ENCODE data around the gene SYT14.

SYT14 gene

DNA sequence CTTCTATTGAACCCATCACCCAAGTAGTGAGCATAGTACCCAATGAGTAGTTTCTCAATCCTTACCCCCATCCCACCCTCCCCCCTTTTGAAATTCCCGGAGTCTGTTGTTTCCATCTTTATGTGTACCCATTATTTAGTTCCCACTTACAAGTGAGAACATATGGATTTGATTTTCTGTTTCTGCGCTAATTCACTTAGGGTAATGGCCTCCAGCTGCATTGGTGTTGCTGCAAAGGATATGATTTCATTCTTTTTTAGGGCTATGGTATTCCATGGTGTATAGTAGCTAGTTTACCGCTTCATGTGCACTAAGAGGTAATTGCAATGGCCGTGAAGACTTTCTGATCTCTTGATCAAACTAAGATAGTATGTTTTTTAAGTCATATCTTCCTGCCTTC lies 187.1 kb downstream of the SYT14 start:
- Histone ChIP-seq H3K9ac (ENCODE audit: low read depth, low read length, poor library complexity, severe bottlenecking) (no peak overlapping the region), H3K4me3 (ENCODE audit: low read length, poor library complexity, severe bottlenecking) (no peak overlapping the region), H4K20me1 (ENCODE audit: insufficient read depth, low read length, poor library complexity, severe bottlenecking) (no peaks in the 10 kb centered on the region), H3K4me1 (ENCODE audit: insufficient read depth, low read length, poor library complexity, severe bottlenecking) (no peaks in the 10 kb centered on the region), H3K4me2 (ENCODE audit: low read depth, low read length, poor library complexity, severe bottlenecking) (no peak overlapping the region), H2AFZ (ENCODE audit: low read length) (no peak overlapping the region), H3K9me3 (ENCODE audit: insufficient read depth, low read depth, low read length) (no peaks in the 10 kb centered on the region), H3K27me3 (ENCODE audit: insufficient read depth, low read length, poor library complexity, severe bottlenecking) (no peaks in the 10 kb centered on the region), H3K36me3 (ENCODE audit: insufficient read depth, low read length) (no peaks in the 10 kb centered on the region), H3F3A (ENCODE audit: low read depth) (no peaks in the 10 kb centered on the region), H3K9me2 (replicated peaks; ENCODE audit: low read depth, low read length) (no peaks in the 10 kb centered on the region), H3K79me2 (ENCODE audit: insufficient read depth, low read length) (no peaks in the 10 kb centered on the region)
- TF ChIP-seq CTCF (conservative IDR thresholded peaks at IDR 0.05; ENCODE audit: low read length) = no peak

DNA sequence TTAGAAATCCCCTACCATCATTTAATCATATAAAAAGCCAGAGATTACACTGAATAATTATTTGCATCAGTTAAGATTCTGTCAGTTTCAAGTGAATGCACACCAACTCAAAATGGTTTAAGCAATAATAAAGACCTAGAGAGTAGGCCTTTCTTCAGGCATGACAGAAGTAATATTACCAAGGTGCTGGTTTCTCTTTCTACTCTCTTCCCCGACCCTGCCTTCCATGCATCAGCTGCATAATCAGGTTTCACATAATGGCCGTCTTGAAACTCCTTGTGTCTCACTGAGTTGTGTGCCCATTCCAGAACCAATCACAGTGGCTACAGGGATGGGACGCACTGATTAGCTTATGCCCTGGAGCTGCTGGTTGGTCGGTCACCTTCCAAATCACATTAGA lies 191.1 kb downstream of the SYT14 start:
- Histone ChIP-seq H3K9me3 (ENCODE audit: insufficient read depth, low read depth, low read length) (no peaks in the 10 kb centered on the region), H4K20me1 (ENCODE audit: insufficient read depth, low read length, poor library complexity, severe bottlenecking) (no peaks in the 10 kb centered on the region), H3K9ac (ENCODE audit: low read depth, low read length, poor library complexity, severe bottlenecking) (no peak overlapping the region), H3K27me3 (ENCODE audit: insufficient read depth, low read length, poor library complexity, severe bottlenecking) (no peaks in the 10 kb centered on the region), H3K9me2 (replicated peaks; ENCODE audit: low read depth, low read length) (no peaks in the 10 kb centered on the region), H3K36me3 (ENCODE audit: insufficient read depth, low read length) (no peaks in the 10 kb centered on the region), H3F3A (ENCODE audit: low read depth) (no peaks in the 10 kb centered on the region), H3K4me1 (ENCODE audit: insufficient read depth, low read length, poor library complexity, severe bottlenecking) (no peaks in the 10 kb centered on the region), H3K79me2 (ENCODE audit: insufficient read depth, low read length) (no peaks in the 10 kb centered on the region), H3K4me3 (ENCODE audit: low read length, poor library complexity, severe bottlenecking) (no peak overlapping the region), H3K4me2 (ENCODE audit: low read depth, low read length, poor library complexity, severe bottlenecking) (no peak overlapping the region), H2AFZ (ENCODE audit: low read length) (no peak overlapping the region)
- TF ChIP-seq CTCF (conservative IDR thresholded peaks at IDR 0.05; ENCODE audit: low read length) (no peak), EZH2phosphoT487 (IDR thresholded peaks at IDR 0.05; ENCODE audit: borderline replicate concordance) (no peak)

- Histone ChIP-seq H3K4me3 (ENCODE audit: low read length, poor library complexity, severe bottlenecking) (no peak overlapping the region), H4K20me1 (ENCODE audit: insufficient read depth, low read length, poor library complexity, severe bottlenecking) (no peaks in the 10 kb centered on the region), H3K36me3 (ENCODE audit: insufficient read depth, low read length) (no peaks in the 10 kb centered on the region), H3F3A (ENCODE audit: low read depth) (no peaks in the 10 kb centered on the region), H3K9ac (ENCODE audit: low read depth, low read length, poor library complexity, severe bottlenecking) (no peak overlapping the region), H3K79me2 (ENCODE audit: insufficient read depth, low read length) (no peaks in the 10 kb centered on the region), H2AFZ (ENCODE audit: low read length) (no peak overlapping the region), H3K9me2 (replicated peaks; ENCODE audit: low read depth, low read length) (no peaks in the 10 kb centered on the region), H3K4me2 (ENCODE audit: low read depth, low read length, poor library complexity, severe bottlenecking) (no peak overlapping the region), H3K9me3 (ENCODE audit: insufficient read depth, low read depth, low read length) (no peaks in the 10 kb centered on the region), H3K4me1 (ENCODE audit: insufficient read depth, low read length, poor library complexity, severe bottlenecking) (no peaks in the 10 kb centered on the region), H3K27me3 (ENCODE audit: insufficient read depth, low read length, poor library complexity, severe bottlenecking) (no peaks in the 10 kb centered on the region)
- TF ChIP-seq EZH2phosphoT487 (IDR thresholded peaks at IDR 0.05; ENCODE audit: borderline replicate concordance) (no peak), CTCF (conservative IDR thresholded peaks at IDR 0.05; ENCODE audit: low read length) (no peak)
These were observed 191.7 kb downstream of the SYT14 start for GRCh38 chr1:210129759-210130158.
